Gastroesophageal sphincter (tissue), 3 donors: ENCODE results near the gene SP7.

ENCODE experiments used
- CTCF ChIP-seq, 4 experiments: fragments of 200-600 bp in 2 of 4; fragments of 450-650 bp in 2 of 4; sonication (generic) in 1 of 4; IDR thresholded peaks; one replicate each; pipeline ENCODE4 v1.5.1; 2017 to 2019; ENCODE audit warnings: antibody characterized with exemption in 4 of 4, mild to moderate bottlenecking in 2 of 4, moderate library complexity in 2 of 4
- EP300 ChIP-seq: sonication (generic); formaldehyde crosslinking; IDR thresholded peaks from one replicate; pipeline ENCODE4 v1.6.1; 2017; ENCODE audit warnings: antibody characterized with exemption, mild to moderate bottlenecking
- POLR2A ChIP-seq, 2 donors: fragments of 450-650 bp; IDR thresholded peaks; one replicate each; pipeline ENCODE4 v1.6.1; 2017; ENCODE audit warnings: antibody characterized with exemption in 2 of 2, mild to moderate bottlenecking in 2 of 2, moderate library complexity in 1 of 2
- POLR2AphosphoS5 ChIP-seq: sonication (generic); formaldehyde crosslinking; IDR thresholded peaks from one replicate; pipeline ENCODE4 v1.6.1; 2017; ENCODE audit warnings: antibody characterized with exemption

- TF ChIP-seq CTCF (IDR thresholded peaks at IDR 0.05): no peak
- no peak for TF ChIP-seq POLR2AphosphoS5
- TF ChIP-seq EP300: no peak
- no peak for TF ChIP-seq POLR2A (IDR thresholded peaks at IDR 0.05)
These were observed 7.8 kb upstream of the SP7 start for GRCh38 chr12:53343969-53344368.
